GM21515 (cell line): ENCODE measurements around the gene LRSAM1.

ENCODE experiments used
- ATAC-seq: cut with Tn5 transposase; IDR thresholded peaks from one replicate; pipeline ENCODE4 v1.9.1; 2021; ENCODE audit not compliant: unreplicated experiment

LRSAM1 gene

GRCh38 chr9:127495884-127496555 lies 44.7 kb downstream of the LRSAM1 start:
- ATAC-seq, result no peak

- no peak for ATAC-seq
Observed at GRCh38 chr9:127496974-127497373, 45.7 kb downstream of the LRSAM1 start.

DNA sequence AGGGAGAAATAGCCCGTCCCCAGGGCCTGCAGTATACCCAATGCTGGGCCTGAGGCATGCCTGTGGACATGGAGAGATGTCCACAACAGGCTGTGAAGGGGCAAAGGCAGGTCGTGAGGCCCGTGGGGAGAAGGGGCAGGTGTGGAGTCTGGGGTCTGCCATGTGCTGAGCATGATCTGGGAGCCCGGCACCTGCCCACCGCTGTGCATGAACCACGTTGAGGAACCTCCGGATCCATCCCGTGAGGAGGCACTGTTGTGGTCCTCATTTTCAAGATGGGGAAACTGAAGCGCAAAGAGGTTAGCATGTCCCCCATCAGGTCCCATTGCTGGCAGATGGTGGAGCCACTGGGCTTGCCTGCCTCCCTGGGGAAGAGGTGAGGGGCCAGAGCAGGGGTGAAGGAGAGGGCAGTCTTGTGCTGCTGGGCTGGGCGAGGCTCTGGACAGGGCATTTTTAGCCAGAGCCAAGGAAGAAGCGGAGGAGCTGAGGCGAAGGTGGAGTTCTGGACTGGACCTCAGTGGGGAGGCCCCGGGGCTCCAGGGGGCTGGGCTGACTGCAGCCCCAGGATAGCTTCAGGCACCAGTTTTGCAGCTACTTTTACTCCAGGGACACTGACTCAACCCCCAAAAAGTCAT lies 46.5 kb downstream of the LRSAM1 start:
- no peak for ATAC-seq

DNA sequence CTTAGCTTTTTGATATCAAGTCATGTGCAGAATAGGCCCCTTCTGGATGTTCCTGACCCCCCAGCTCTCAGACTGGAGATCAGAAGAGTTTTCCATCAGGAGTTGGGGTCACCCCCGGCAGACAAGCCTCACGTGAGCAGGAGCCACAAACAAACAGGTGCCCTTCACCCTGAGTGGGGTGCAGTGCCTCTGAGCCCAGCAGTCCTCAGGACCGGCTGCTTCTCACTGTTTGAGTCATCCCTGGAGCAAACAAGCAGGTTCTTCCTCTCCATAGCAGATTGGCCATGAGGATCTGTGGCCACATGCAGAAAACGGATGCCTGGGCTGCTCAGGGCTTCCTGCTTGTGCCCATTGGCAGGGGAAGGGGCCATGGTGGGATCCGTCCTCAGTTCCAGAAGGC lies 47.0 kb downstream of the LRSAM1 start:
- ATAC-seq, result no peak

GRCh38 chr9:127500399-127500798 lies 49.1 kb downstream of the LRSAM1 start:
- no peak for ATAC-seq

DNA sequence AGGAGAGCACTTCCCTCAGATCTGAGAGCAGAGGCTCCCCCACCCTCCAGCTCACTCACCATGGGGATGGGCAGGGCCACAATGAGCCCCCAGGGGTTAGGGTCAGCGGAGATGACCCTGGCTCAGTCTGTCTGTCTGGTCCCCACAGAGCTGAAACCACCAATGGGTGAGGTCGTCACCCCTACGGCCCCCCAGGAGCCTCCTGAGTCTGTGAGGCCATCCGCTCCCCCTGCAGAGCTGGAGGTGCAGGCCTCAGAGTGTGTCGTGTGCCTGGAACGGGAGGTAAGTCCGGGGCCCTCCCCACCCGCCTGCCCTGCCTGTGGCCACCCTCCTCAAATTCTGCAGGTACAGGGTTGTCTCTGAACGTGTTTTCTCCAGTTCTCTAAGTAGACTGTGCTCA lies 49.6 kb downstream of the LRSAM1 start:
- no peak for ATAC-seq

GRCh38 chr9:127501821-127502343 lies 50.6 kb downstream of the LRSAM1 start:
- no peak for ATAC-seq

- ATAC-seq, result no peak
Observed at GRCh38 chr9:127502706-127503378, 51.5 kb downstream of the LRSAM1 start.

- no peak for ATAC-seq
Observed at GRCh38 chr9:127503379-127503921, 52.1 kb downstream of the LRSAM1 start.

GRCh38 chr9:127503947-127504886 lies 52.9 kb downstream of the LRSAM1 start:
- no peak for ATAC-seq

GRCh38 chr9:127504887-127505251 lies 53.6 kb downstream of the LRSAM1 start:
- ATAC-seq, result no peak

GRCh38 chr9:127505396-127506116 lies 54.2 kb downstream of the LRSAM1 start:
- ATAC-seq, result no peak

DNA sequence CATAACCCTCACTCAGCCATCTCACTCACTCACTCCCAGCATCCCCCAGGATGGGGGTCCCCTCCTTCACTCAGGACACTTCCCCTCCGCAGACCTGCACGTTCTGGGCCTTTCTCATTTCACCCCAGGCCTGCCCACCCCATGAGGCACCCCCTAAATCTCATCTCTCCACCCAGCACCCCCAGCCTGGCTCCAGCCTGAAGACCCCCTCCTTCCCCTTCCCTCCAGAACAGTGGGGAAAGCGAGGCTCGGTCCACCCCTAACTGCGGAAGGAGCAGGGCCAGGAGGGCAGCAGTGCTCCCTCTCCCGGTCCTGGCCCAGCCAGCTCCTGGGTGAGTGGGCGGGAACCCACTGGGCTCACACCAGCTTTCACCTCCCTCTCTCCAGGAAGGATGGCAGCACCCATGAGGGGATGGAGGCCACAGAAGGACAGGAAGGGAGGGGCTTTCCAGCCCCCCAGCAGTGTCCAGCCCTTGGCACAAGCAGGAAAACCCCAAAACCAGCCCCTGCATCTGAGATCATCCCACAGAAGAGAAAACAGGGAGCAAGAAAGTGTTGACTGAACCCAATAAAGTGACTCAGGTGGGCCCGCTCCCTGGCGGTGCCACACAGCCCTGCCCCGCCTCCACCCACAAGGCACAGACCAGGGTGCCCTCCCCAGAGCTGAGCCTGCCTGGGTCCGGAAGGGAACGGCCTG lies 55.0 kb downstream of the LRSAM1 start:
- no peak for ATAC-seq

DNA sequence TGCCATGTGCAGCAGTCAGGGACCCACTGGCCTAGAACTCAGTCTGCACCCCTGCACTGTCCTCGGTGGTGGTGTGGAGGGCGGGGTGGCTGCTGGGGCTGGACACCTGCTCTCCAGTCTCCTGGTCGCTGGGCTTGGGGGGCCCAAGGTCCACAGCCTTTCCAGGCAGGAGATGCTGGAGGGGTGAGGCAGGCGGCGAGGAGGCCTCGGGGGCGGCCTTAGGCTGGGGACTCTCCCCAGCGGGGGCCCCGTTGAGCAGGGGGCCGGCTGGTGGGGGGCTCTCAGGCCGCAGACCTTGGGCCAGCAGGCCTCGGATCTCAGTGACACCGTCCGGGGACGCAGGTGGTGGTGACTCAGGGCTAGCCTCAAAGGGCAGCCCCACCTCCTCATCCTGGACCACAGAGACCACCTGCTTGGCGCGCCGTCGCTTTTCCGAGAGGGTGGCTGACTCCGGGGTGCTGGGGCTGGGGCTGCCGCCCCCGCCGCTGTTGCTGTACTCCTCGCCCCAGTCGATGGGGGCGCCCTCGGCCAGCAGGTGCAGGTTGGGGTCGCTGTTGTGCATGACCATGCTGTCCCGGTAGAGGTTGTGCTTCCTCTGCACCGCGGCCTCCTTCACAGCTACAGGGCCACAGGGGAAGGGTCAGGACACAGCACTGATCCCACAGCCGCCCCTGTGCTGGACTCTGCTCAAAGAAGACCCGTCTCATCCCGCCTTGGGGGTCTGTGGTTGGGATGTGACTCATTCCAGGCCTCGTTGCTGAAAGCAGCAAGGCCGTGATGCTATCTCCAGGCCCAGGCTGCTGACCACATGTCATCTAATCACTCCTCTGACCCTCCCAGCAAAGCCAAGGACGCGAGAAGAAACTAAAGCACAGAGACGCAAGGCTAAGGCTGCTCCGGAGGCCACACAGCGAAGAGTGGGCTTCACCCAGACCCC lies 55.8 kb downstream of the LRSAM1 start:
- ATAC-seq, result no peak

DNA sequence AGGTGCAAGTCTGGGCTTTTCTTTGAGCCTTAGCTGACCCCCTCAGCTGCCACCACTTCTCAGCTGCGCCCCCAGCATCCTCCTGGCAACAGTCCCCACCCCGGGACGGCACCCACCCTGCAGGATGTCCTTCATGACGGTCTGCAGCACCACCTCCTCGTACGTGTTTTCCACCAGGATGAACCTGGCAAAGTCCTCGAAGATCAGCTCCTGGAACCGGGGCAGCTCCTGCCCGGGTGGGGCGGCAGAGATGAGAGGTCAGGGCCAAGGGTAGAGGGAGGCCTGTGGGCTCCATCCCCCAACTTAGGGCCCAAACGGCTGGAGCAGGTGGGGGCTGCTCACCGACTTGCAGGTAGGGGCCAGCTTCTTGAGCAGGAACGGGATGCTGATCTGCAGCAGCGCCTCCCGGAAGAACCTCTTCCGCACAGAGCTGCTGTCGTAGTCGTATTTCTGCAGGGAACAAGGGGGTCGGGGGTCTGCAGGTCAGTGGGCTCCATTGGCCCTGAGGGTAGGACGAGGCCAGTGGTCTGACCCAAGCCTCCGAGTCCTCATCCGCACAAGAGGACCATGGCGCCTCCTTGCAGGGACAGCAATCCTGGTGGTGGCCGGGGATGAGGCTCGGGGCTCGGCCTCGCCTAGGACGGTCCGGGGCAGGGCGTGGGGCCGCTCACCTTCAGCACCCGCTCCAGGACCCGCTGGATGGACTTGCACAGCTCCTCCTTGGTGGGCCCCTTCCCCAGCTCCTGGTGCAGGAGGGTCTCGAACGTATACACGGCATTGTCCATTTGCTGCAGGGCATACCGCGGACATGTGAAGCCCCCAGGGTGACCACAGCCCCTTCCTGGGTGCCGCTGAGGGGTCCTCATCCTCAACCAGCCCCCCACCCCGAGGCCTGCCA lies 56.7 kb downstream of the LRSAM1 start:
- ATAC-seq, result no peak

DNA sequence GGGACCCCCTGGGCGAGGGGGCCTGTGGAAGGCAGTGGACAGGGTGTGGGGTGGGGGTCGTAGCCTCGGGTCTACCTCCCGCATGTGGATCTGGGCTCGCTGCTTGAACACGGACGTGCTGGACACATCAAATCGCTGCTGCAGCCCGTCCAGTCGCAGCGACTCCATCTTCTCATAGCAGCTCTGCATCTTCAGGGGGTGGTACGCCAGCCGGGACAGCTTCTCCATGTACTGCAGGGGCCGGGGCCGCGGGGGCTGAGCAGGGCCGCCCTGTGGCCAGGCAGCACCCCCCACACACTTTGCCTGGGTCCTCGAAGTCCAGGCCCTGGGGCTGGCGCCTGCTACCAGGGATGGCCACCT lies 57.6 kb downstream of the LRSAM1 start:
- no peak for ATAC-seq

GRCh38 chr9:127509261-127509954 lies 58.1 kb downstream of the LRSAM1 start:
- ATAC-seq, result no peak
